Liver (tissue), 3 donors: Measurements from ENCODE around the gene EEFSEC.

Experiments used
- ATF3 ChIP-seq: IDR thresholded peaks from 2 replicates; pipeline ENCODE4 v1.6.1; 2016; ENCODE audit warnings: antibody characterized with exemption
- CTCF ChIP-seq: fragments of 150-350 bp; IDR thresholded peaks from 2 replicates; pipeline ENCODE4 v1.5.1; 2017; ENCODE audit warnings: improper control_type of control experiment, low read depth, low read length; ENCODE audit not compliant: missing input control
- GABPA ChIP-seq, 2 donors: IDR thresholded peaks in 1 of 2; conservative IDR thresholded peaks in 1 of 2; 2 replicates each; pipeline ENCODE4 v1.6.1; 2016; ENCODE audit warnings: antibody characterized with exemption in 2 of 2, mild to moderate bottlenecking in 1 of 2, moderate library complexity in 1 of 2
- JUND ChIP-seq, 2 donors: IDR thresholded peaks; 2 replicates each; pipeline ENCODE4 v1.6.1; 2016; ENCODE audit warnings: antibody characterized with exemption in 2 of 2
- MAX ChIP-seq: IDR thresholded peaks from 2 replicates; pipeline ENCODE4 v1.6.1; 2016; ENCODE audit warnings: antibody characterized with exemption
- REST ChIP-seq: IDR thresholded peaks from 2 replicates; pipeline ENCODE4 v1.6.1; 2016; ENCODE audit warnings: antibody characterized with exemption, mild to moderate bottlenecking
- SP1 ChIP-seq: IDR thresholded peaks from 2 replicates; pipeline ENCODE4 v1.6.1; 2018; ENCODE audit warnings: antibody characterized with exemption, mild to moderate bottlenecking
- TAF1 ChIP-seq: conservative IDR thresholded peaks from 2 replicates; pipeline ENCODE4 v1.6.1; 2016; ENCODE audit warnings: antibody characterized with exemption, mild to moderate bottlenecking
- donor health status: healthy.
- donor health status: healthy.

GRCh38 chr3:128335621-128336296 lies 182.5 kb downstream of the EEFSEC start:
- no peak for TF ChIP-seq SP1
- TF ChIP-seq ATF3: no peak
- no peak for TF ChIP-seq CTCF
- TF ChIP-seq REST: no peak
- no peak for TF ChIP-seq TAF1
- TF ChIP-seq GABPA (IDR thresholded peaks at IDR 0.05 in 1 of 2, conservative IDR thresholded peaks at IDR 0.05 in 1 of 2): no peak
- TF ChIP-seq JUND (IDR thresholded peaks at IDR 0.05): no peak
- no peak for TF ChIP-seq MAX
